ENCODE results near the gene EFHC1.

The EFHC1 gene

DNA sequence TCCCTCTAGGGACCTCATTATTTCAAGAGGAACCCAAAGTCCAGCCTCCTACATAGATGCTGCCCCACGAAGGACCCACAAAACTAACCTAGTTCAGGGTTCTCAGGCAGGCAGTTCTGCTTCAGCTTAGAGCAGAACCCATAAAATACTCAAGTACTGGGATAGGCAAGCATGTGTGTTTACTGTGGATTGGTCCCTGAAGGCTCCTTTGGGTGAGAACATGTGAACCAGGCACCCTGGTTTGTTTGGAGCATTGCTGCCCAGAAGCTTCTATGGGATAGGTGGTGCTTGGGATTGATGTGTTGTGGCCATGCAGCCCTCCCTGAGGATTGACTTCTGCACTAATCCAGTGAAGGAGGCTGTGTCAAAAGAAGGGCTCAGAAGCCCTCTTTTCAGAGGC, 14.9 kb upstream of the EFHC1 start:
- TF ChIP-seq FOXP2 (optimal IDR thresholded peaks at IDR 0.05; ENCODE audit: borderline replicate concordance, extremely low read depth, extremely low read length, insufficient read depth) (no peak), POLR2AphosphoS5 (IDR thresholded peaks at IDR 0.05; ENCODE audit: low read depth, low read length) (no peak), TAF1 (IDR thresholded peaks at IDR 0.05; ENCODE audit: borderline replicate concordance, insufficient read depth, low read length) (no peak), SIN3A (IDR thresholded peaks at IDR 0.05; ENCODE audit: borderline replicate concordance, insufficient read depth, low read length) (no peak), REST (IDR thresholded peaks at IDR 0.05; ENCODE audit: insufficient read depth in 1 of 2, low read depth in 2 of 2, low read length in 2 of 2) (no peak)

- no peak for TF ChIP-seq SIN3A (IDR thresholded peaks at IDR 0.05; ENCODE audit: borderline replicate concordance, insufficient read depth, low read length)
- no peak for TF ChIP-seq POLR2AphosphoS5 (IDR thresholded peaks at IDR 0.05; ENCODE audit: low read depth, low read length)
- TF ChIP-seq REST (IDR thresholded peaks at IDR 0.05; ENCODE audit: insufficient read depth in 1 of 2, low read depth in 2 of 2, low read length in 2 of 2): no peak
These were observed 12.7 kb upstream of the EFHC1 start for GRCh38 chr6:52407467-52407866.

DNA sequence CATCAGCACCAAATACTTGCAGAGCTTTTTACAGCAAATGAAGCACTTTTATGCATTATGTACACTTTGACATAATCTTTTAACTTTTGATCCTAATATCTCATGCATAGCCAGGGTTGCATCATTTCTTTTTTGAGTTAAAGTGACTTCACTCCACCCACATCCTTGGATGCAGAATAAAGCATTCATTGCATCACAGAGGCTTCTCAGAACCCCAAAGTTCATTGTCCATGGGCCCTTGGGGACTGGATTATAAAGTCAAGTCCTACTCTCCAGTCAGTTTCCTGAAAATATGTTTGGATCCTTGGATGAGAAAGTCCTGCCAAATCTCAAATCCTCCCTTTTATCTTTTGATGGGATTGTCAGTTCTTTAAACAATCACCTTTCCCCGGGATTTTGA, 10.6 kb upstream of the EFHC1 start:
- TF ChIP-seq POLR2AphosphoS5 (IDR thresholded peaks at IDR 0.05; ENCODE audit: low read depth, low read length): no peak
- TF ChIP-seq TAF1 (IDR thresholded peaks at IDR 0.05; ENCODE audit: borderline replicate concordance, insufficient read depth, low read length): no peak
- TF ChIP-seq SIN3A (IDR thresholded peaks at IDR 0.05; ENCODE audit: borderline replicate concordance, insufficient read depth, low read length): no peak
- no peak for TF ChIP-seq REST (IDR thresholded peaks at IDR 0.05; ENCODE audit: insufficient read depth in 1 of 2, low read depth in 2 of 2, low read length in 2 of 2)

DNA sequence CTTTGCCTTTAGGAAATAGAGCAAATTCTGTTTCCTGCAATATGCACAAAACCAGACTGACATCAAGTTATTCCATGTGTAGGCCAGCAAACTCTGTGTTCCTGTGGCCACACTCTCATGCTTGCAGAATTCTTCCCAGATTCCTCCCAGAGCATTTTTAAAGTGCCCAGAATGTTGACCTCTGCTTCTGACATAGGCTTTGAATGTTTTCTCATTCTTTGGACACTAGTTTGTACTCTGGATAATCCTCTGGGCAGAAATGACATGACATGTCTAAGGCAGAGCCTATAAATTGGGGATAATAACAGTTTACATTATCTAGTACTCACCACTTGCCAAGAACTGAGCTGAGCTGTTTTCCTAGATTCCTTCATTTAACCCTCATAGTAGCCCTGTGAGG, 9.2 kb upstream of the EFHC1 start:
- TF ChIP-seq REST (IDR thresholded peaks at IDR 0.05; ENCODE audit: insufficient read depth in 1 of 2, low read depth in 2 of 2, low read length in 2 of 2) (no peak), TAF1 (IDR thresholded peaks at IDR 0.05; ENCODE audit: borderline replicate concordance, insufficient read depth, low read length) (no peak), FOXP2 (optimal IDR thresholded peaks at IDR 0.05; ENCODE audit: borderline replicate concordance, extremely low read depth, extremely low read length, insufficient read depth) (no peak), POLR2AphosphoS5 (IDR thresholded peaks at IDR 0.05; ENCODE audit: low read depth, low read length) (no peak), SIN3A (IDR thresholded peaks at IDR 0.05; ENCODE audit: borderline replicate concordance, insufficient read depth, low read length) (no peak)

- TF ChIP-seq POLR2AphosphoS5 (IDR thresholded peaks at IDR 0.05; ENCODE audit: low read depth, low read length): no peak
- no peak for TF ChIP-seq FOXP2 (optimal IDR thresholded peaks at IDR 0.05; ENCODE audit: borderline replicate concordance, extremely low read depth, extremely low read length, insufficient read depth)
- no peak for TF ChIP-seq SIN3A (IDR thresholded peaks at IDR 0.05; ENCODE audit: borderline replicate concordance, insufficient read depth, low read length)
- no peak for TF ChIP-seq TAF1 (IDR thresholded peaks at IDR 0.05; ENCODE audit: borderline replicate concordance, insufficient read depth, low read length)
- no peak for TF ChIP-seq REST (IDR thresholded peaks at IDR 0.05; ENCODE audit: insufficient read depth in 1 of 2, low read depth in 2 of 2, low read length in 2 of 2)
These were observed 8.2 kb upstream of the EFHC1 start for GRCh38 chr6:52411911-52412310.
